Subcutaneous adipose tissue (tissue), 4 donors: ENCODE results near the gene CHRNA4. TPM values are rescaled to one million over a fixed set of nuclear protein-coding genes. Genes with fewer than 3 reads are reported as not detected.

ENCODE experiments used
- CTCF ChIP-seq: fragments of 450-650 bp; IDR thresholded peaks from one replicate; pipeline ENCODE4 v1.5.1; 2016; ENCODE audit warnings: low read depth, mild to moderate bottlenecking, control low read depth, antibody characterized with exemption, moderate library complexity
- total RNA-seq, 4 donors: library from RNA; depleted of rRNA; stranded (reverse); fragments of >200 nt; gene quantifications; one replicate each; pipeline ENCODE4 v1.1.0, GENCODE V29; 2016

The CHRNA4 gene
- total RNA-seq, 4 donors from 2014 or later, result not detected

GRCh38 chr20:63401384-63402110, 40.4 kb upstream of the CHRNA4 start:
- no peak for TF ChIP-seq CTCF

GRCh38 chr20:63400486-63401210, 39.5 kb upstream of the CHRNA4 start:
- TF ChIP-seq CTCF, result no peak

GRCh38 chr20:63399596-63400375, 38.6 kb upstream of the CHRNA4 start:
- TF ChIP-seq CTCF, result no peak

GRCh38 chr20:63398744-63399514, 37.8 kb upstream of the CHRNA4 start:
- TF ChIP-seq CTCF, result no peak

GRCh38 chr20:63397946-63398450, 36.8 kb upstream of the CHRNA4 start:
- no peak for TF ChIP-seq CTCF

- TF ChIP-seq CTCF, result no peak
Observed at GRCh38 chr20:63397155-63397843, 36.1 kb upstream of the CHRNA4 start.
